Ascending aorta (tissue), 2 donors: Measurements from ENCODE around the gene ARID5B. TPM values are rescaled to one million over a fixed set of nuclear protein-coding genes. Genes with fewer than 3 reads are reported as not detected.

Source experiments
- DNase-seq, 2 donors: peaks; one replicate each; pipeline ENCODE4 v3.0.0-alpha.2; 2019; ENCODE audit warnings: low spot score in 2 of 2
- H3K27ac ChIP-seq, 2 donors: fragments of 200-600 bp; sonication (generic); one replicate each; pipeline ENCODE4 v1.5.1; 2016 to 2017; ENCODE audit warnings: mild to moderate bottlenecking in 1 of 2
- H3K27me3 ChIP-seq: fragments of 200-600 bp; sonication (generic); one replicate; pipeline ENCODE4 v1.5.1; 2017
- H3K36me3 ChIP-seq, 2 donors: fragments of 200-600 bp; sonication (generic); one replicate each; pipeline ENCODE4 v1.5.1; 2016
- H3K4me1 ChIP-seq, 2 donors: fragments of 200-600 bp; sonication (generic); one replicate each; pipeline ENCODE4 v1.5.1; 2016 to 2017; ENCODE audit warnings: mild to moderate bottlenecking in 1 of 2
- H3K4me3 ChIP-seq, 2 donors: fragments of 200-600 bp; sonication (generic); one replicate each; pipeline ENCODE4 v1.5.1; 2016 to 2017; ENCODE audit warnings: mild to moderate bottlenecking in 1 of 2
- H3K9me3 ChIP-seq, 2 donors: fragments of 200-600 bp; sonication (generic); one replicate each; pipeline ENCODE4 v1.5.1; 2016
- CTCF ChIP-seq, 3 experiments: fragments of 200-600 bp in 2 of 3; fragments of 450-650 bp in 1 of 3; sonication (generic) in 2 of 3; IDR thresholded peaks; one replicate each; pipeline ENCODE4 v1.5.1; 2016 to 2019; ENCODE audit warnings: antibody characterized with exemption in 3 of 3, mild to moderate bottlenecking in 1 of 3, moderate library complexity in 1 of 3
- intact Hi-C: fragments of 100-400 bp; cut with DNase I; formaldehyde crosslinking; loops from one replicate; pipeline ENCODE4 v1.15.1; 2023
- total RNA-seq: library from RNA; depleted of rRNA; stranded (reverse); fragments of >200 nt; gene quantifications from one replicate; pipeline ENCODE4 v1.1.0, GENCODE V29; 2016

The ARID5B gene
- total RNA-seq, 1 donor from 2014 or later: 92.5 TPM

- intact Hi-C loops: loop anchor here (10.0 kb wide), 1 partner anchor 962 kb away; the partner anchor contains the start of gene RHOBTB1
- peaks cover 0 to 4% of the 10 kb centered on the region in 2 donors for H3K4me1 ChIP-seq
- peak overlapping the region; percentile 62 to 99 for H3K27ac ChIP-seq
Observed at GRCh38 chr10:61907011-61907410, 5.5 kb downstream of the ARID5B start.

GRCh38 chr10:61907587-61907986 is 6.1 kb downstream of the ARID5B start:
- Histone ChIP-seq H3K4me3 (no peak overlapping the region), H3K9me3 (no peaks in the 10 kb centered on the region), H3K27ac (peak overlapping the region; percentile 62 to 99), H3K27me3 (no peaks in the 10 kb centered on the region), H3K4me1 (peaks cover 0 to 4% of the 10 kb centered on the region in 2 donors), H3K36me3 (no peaks in the 10 kb centered on the region)
- DNase-seq: no peak
- intact Hi-C loops: loop anchor here (10.0 kb wide), 1 partner anchor 963 kb away; the partner anchor contains the start of gene RHOBTB1
- TF ChIP-seq CTCF (IDR thresholded peaks at IDR 0.05): no peak

More at GRCh38 chr10:61907011-61907410, 5.5 kb downstream of the ARID5B start:
- Histone ChIP-seq H3K4me3 (no peak overlapping the region), H3K27me3 (no peaks in the 10 kb centered on the region), H3K9me3 (no peaks in the 10 kb centered on the region), H3K36me3 (no peaks in the 10 kb centered on the region)
- no peak for DNase-seq
- TF ChIP-seq CTCF (IDR thresholded peaks at IDR 0.05): no peak

GRCh38 chr10:61910226-61910805 is 8.8 kb downstream of the ARID5B start:
- H3K9me3 ChIP-seq: no peaks in the 10 kb centered on the region
- H3K4me3 ChIP-seq: no peak overlapping the region
- peaks cover 0 to 9% of the 10 kb centered on the region in 2 donors for H3K36me3 ChIP-seq
- DNase-seq: no peak
- H3K27ac ChIP-seq: peak overlapping the region; percentile 29 to 61
- no peaks in the 10 kb centered on the region for H3K27me3 ChIP-seq
- intact Hi-C loops: no loop called here
- no peak for TF ChIP-seq CTCF (IDR thresholded peaks at IDR 0.05)
- peaks cover 0 to 6% of the 10 kb centered on the region in 2 donors for H3K4me1 ChIP-seq

- no peak for TF ChIP-seq CTCF (IDR thresholded peaks at IDR 0.05)
- no peaks in the 10 kb centered on the region for H3K27me3 ChIP-seq
- H3K27ac ChIP-seq: peak overlapping the region; percentile 4 to 9
- peaks cover 0 to 6% of the 10 kb centered on the region in 2 donors for H3K4me1 ChIP-seq
- no peak overlapping the region for H3K4me3 ChIP-seq
- no peak for DNase-seq
- H3K36me3 ChIP-seq: peaks cover 0 to 9% of the 10 kb centered on the region in 2 donors
- H3K9me3 ChIP-seq: no peaks in the 10 kb centered on the region
- intact Hi-C loops: no loop called here
Observed at GRCh38 chr10:61910894-61911293, 9.4 kb downstream of the ARID5B start.

GRCh38 chr10:61911425-61911824 is 9.9 kb downstream of the ARID5B start:
- Histone ChIP-seq H3K9me3 (no peaks in the 10 kb centered on the region), H3K4me1 (peaks cover 0 to 6% of the 10 kb centered on the region in 2 donors), H3K4me3 (no peak overlapping the region), H3K36me3 (peaks cover 0 to 9% of the 10 kb centered on the region in 2 donors), H3K27ac (no peak overlapping the region), H3K27me3 (no peaks in the 10 kb centered on the region)
- TF ChIP-seq CTCF (IDR thresholded peaks at IDR 0.05): no peak
- no peak for DNase-seq
- intact Hi-C loops: no loop called here
